ENCODE data around the gene SLC6A12. TPM values are rescaled to one million over a fixed set of nuclear protein-coding genes. Genes with fewer than 3 reads are reported as not detected.

Gene SLC6A12
- total and polyA plus RNA-seq, 9 of the 15 experiments (the other 6 are each of a cell fraction or from before 2014, with no cell fraction given): not detected

- no peak for TF ChIP-seq FOXK2 (conservative IDR thresholded peaks at IDR 0.05 in 1 of 2, IDR thresholded peaks at IDR 0.05 in 1 of 2; ENCODE audit: low read depth in 2 of 2)
- peak; percentile 89 for TF ChIP-seq SMC3 (conservative IDR thresholded peaks at IDR 0.05; ENCODE audit: insufficient read depth, low read depth, low read length)
- no peak for TF ChIP-seq NBN (IDR thresholded peaks at IDR 0.05; ENCODE audit: low read depth)
- 0 out of 2 replicates have a peak, but pooled peaks have one; percentile 44 for TF ChIP-seq XRCC5 (IDR thresholded peaks at IDR 0.05; ENCODE audit: low read depth, low read length)
- no peak for TF ChIP-seq SIN3B (IDR thresholded peaks at IDR 0.05; ENCODE audit: low read depth)
- TF ChIP-seq CHD2 (IDR thresholded peaks at IDR 0.05; ENCODE audit: low read depth, low read length): no peak
- TF ChIP-seq FIP1L1 (IDR thresholded peaks at IDR 0.05; ENCODE audit: low read depth, low read length, poor library complexity, severe bottlenecking): no peak
- peak; percentile 19; the same call in 1 of the 2 replicates for TF ChIP-seq JUND (IDR thresholded peaks at IDR 0.05; ENCODE audit: borderline replicate concordance, low read depth, low read length)
- no peak for TF ChIP-seq JUND (tag; IDR thresholded peaks at IDR 0.05; ENCODE audit: borderline replicate concordance, low read depth, low read length)
- TF ChIP-seq HNRNPLL (IDR thresholded peaks at IDR 0.05; ENCODE audit: low read depth, low read length, poor library complexity, severe bottlenecking): no peak
- no peak for TF ChIP-seq LCOR (CRISPR knock-in tag; IDR thresholded peaks at IDR 0.05)
- TF ChIP-seq ARHGAP35 (IDR thresholded peaks at IDR 0.05; ENCODE audit: partially characterized antibody): no peak
- no peak for TF ChIP-seq YBX1 (IDR thresholded peaks at IDR 0.05)
- TF ChIP-seq TFE3 (CRISPR knock-in tag; IDR thresholded peaks at IDR 0.05): no peak
- TF ChIP-seq SP1 (CRISPR knock-in tag; IDR thresholded peaks at IDR 0.05): 0 out of 2 replicates have a peak, but pooled peaks have one; percentile 35
- TF ChIP-seq RBM39 (optimal IDR thresholded peaks at IDR 0.05; ENCODE audit: low read depth, low read length): no peak
- TF ChIP-seq RBM22 (IDR thresholded peaks at IDR 0.05; ENCODE audit: low read depth, low read length, poor library complexity, severe bottlenecking): no peak
- peak; percentile 19; the same call in 1 of the 2 replicates for TF ChIP-seq TCF3 (CRISPR knock-in tag; IDR thresholded peaks at IDR 0.05)
- TF ChIP-seq C11orf30 (IDR thresholded peaks at IDR 0.05; ENCODE audit: low read depth): no peak
- no peak for TF ChIP-seq AFF4 (CRISPR knock-in tag; IDR thresholded peaks at IDR 0.05)
- peak; percentile 18; the same call in 1 of the 2 replicates for TF ChIP-seq SPI1 (IDR thresholded peaks at IDR 0.05; ENCODE audit: borderline replicate concordance, low read depth, low read length)
- TF ChIP-seq CREB1 (IDR thresholded peaks at IDR 0.05): no peak
- peak; percentile 45; the same call in 1 of the 2 replicates for TF ChIP-seq CREB1 (CRISPR knock-in tag; IDR thresholded peaks at IDR 0.05)
Observed at GRCh38 chr12:153080-153746, 60.7 kb downstream of the SLC6A12 start (continued).
